ENCODE data around the gene CHCHD3. TPM values are rescaled to one million over a fixed set of nuclear protein-coding genes. Genes with fewer than 3 reads are reported as not detected.

Gene CHCHD3
- total RNA-seq, 1 experiment from 2014 or later, result 114 TPM

GRCh38 chr7:132965951-132966350, 115.9 kb downstream of the CHCHD3 start:
- peaks cover 43% of the 10 kb centered on the region for H3K4me1 Mint-ChIP-seq
- H3K36me3 Mint-ChIP-seq, result no peaks in the 10 kb centered on the region
- no peak overlapping the region for H3K4me3 Mint-ChIP-seq
- no peak for TF ChIP-seq ZNF671 (CRISPR knock-in tag; IDR thresholded peaks at IDR 0.05)
- TF ChIP-seq HMGXB4 (CRISPR knock-in tag; IDR thresholded peaks at IDR 0.05), result no peak
- TF ChIP-seq, protein P1, sequence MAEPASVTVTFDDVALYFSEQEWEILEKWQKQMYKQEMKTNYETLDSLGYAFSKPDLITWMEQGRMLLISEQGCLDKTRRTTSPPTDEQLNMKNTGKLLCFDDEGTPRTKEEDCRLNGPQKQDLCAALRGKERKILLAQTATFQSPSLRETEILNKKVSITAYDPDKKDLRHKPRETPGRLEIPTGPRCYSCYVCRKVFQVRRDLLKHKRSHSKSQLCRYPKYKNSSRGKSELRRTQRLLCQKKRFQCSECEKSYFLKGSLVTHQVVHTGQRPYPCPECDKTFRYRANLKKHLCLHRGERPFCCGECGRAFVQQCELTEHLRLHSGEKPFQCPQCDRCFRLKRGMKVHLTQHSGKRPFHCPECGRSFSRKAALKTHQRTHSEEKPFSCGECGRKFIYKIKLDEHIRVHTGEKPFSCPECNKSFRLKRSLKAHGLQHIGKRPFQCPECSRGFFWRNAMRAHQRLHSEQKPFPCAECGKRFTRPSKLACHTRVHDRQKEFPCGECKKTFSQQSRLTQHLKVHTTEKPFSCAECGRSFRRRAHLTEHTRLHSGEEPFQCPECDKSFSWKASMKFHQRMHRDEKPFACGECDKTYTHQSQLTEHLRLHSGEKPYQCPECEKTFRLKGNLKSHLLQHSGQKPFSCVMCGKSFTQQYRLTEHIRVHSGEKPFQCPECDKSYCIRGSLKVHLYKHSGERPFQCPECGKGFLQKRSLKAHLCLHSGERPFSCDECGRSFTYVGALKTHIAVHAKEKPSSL (CRISPR knock-in tag; conservative IDR thresholded peaks at IDR 0.05), result no peak
- no peak for TF ChIP-seq AFF4 (CRISPR knock-in tag; IDR thresholded peaks at IDR 0.05; ENCODE audit: borderline replicate concordance)
- TF ChIP-seq TEAD1 (CRISPR knock-in tag; IDR thresholded peaks at IDR 0.05), result no peak
- no peak for TF ChIP-seq PREB (CRISPR knock-in tag; IDR thresholded peaks at IDR 0.05; ENCODE audit: borderline replicate concordance)
- no peak for TF ChIP-seq ZNF532 (CRISPR knock-in tag; IDR thresholded peaks at IDR 0.05; ENCODE audit: borderline replicate concordance)
- no peak for TF ChIP-seq IRF1 (CRISPR knock-in tag; IDR thresholded peaks at IDR 0.05)
- no peak for TF ChIP-seq ARID4B (CRISPR knock-in tag; IDR thresholded peaks at IDR 0.05; ENCODE audit: borderline replicate concordance)
- H3K27ac Mint-ChIP-seq, result no peak overlapping the region
- ATAC-seq (no peak), DNase-seq (ENCODE audit: low spot score) (no peak)
- ChIA-PET POLR2A (interaction anchor here (0.7 kb wide), 1 partner anchor 26 kb away, joined by 4 read pairs; no protein-coding TSS in a partner anchor), CTCF (no interaction called here)
- no peaks in the 10 kb centered on the region for H3K27me3 Mint-ChIP-seq (ENCODE audit: low read depth)
- no peaks in the 10 kb centered on the region for H3K9me3 Mint-ChIP-seq

All from WTC11 (cell line).